PC-9 (cell line): ENCODE data around the gene THAP7. TPM values are rescaled to one million over a fixed set of nuclear protein-coding genes. Genes with fewer than 3 reads are reported as not detected.
"Not testable (repeated sequence)": the region's sequence is repeated elsewhere in the genome, so short reads cannot be mapped to it uniquely, and the experiment has no call there.

Experiments
- Bru-seq: library from RNA; stranded (reverse); fragments of 400-500 nt; gene quantifications from one replicate; lab custom pipeline; 2021; lab: Mats Ljungman, UMichigan
- BruChase-seq, 2 experiments: library from RNA; stranded (reverse); fragments of 400-500 nt; gene quantifications; one replicate each; lab custom pipeline; 2021; lab: Mats Ljungman, UMichigan
- BruUV-seq: library from RNA; stranded (reverse); fragments of 400-500 nt; replicated peaks from 2 replicates; lab custom pipeline; 2021; lab: Mats Ljungman, UMichigan
- CTCF ChIA-PET: fragments of 300-600 bp; sonication (Branson Sonifier 250); formaldehyde crosslinking; loops from one replicate; lab custom pipeline; 2022; ENCODE audit warnings: antibody characterized with exemption; lab: Charles Lee
- POLR2A ChIA-PET: fragments of 300-600 bp; sonication (Branson Sonifier 250); formaldehyde crosslinking; loops from one replicate; lab custom pipeline; 2022; ENCODE audit warnings: antibody characterized with exemption; ENCODE audit not compliant: unreplicated experiment; lab: Charles Lee
- DNase-seq, 2 experiments: peaks; one replicate each; pipeline versions ENCODE4 v3.0.0 to v3.0.0-alpha.2; 2015 to 2022; ENCODE audit warnings: mixed read lengths in 1 of 2
- H2AFZ ChIP-seq: fragments of 200-600 bp; sonication (generic); 2 replicates; pipeline ENCODE4 v1.8.1; 2017; ENCODE audit warnings: antibody characterized with exemption
- H3F3A ChIP-seq: fragments of 200-600 bp; sonication (generic); 2 replicates; pipeline ENCODE4 v1.8.1; 2017; ENCODE audit warnings: antibody characterized with exemption, mild to moderate bottlenecking, low read depth; ENCODE audit not compliant: insufficient read depth
- H3K27ac ChIP-seq: fragments of 200-600 bp; sonication (generic); 2 replicates; pipeline ENCODE4 v1.6.1; 2016; ENCODE audit warnings: mixed run types
- H3K27me3 ChIP-seq: fragments of 200-600 bp; sonication (generic); 2 replicates; pipeline ENCODE4 v1.6.1; 2016; ENCODE audit warnings: low read depth, mixed run types; ENCODE audit not compliant: insufficient read depth
- H3K36me3 ChIP-seq: fragments of 200-600 bp; sonication (generic); 2 replicates; pipeline ENCODE4 v1.6.1; 2016; ENCODE audit warnings: low read depth, mixed run types
- H3K4me1 ChIP-seq: fragments of 200-600 bp; sonication (generic); replicated peaks from 2 replicates; pipeline ENCODE4 v1.6.1; 2016; ENCODE audit warnings: mixed run types; ENCODE audit not compliant: insufficient read depth
- H3K4me2 ChIP-seq: fragments of 200-600 bp; sonication (generic); 2 replicates; pipeline ENCODE4 v1.6.1; 2017; ENCODE audit warnings: mixed run types
- H3K4me3 ChIP-seq: fragments of 200-600 bp; sonication (generic); 2 replicates; pipeline ENCODE4 v1.6.1; 2016; ENCODE audit warnings: mixed run types
- H3K79me2 ChIP-seq: fragments of 200-600 bp; sonication (generic); 2 replicates; pipeline ENCODE4 v1.6.1; 2017; ENCODE audit warnings: low read depth, mixed run types
- H3K9me2 ChIP-seq: fragments of 200-600 bp; sonication (generic); 2 replicates; pipeline ENCODE4 v1.8.1; 2017; ENCODE audit warnings: mild to moderate bottlenecking; ENCODE audit not compliant: insufficient read depth
- H3K9me3 ChIP-seq: fragments of 200-600 bp; sonication (generic); 2 replicates; pipeline ENCODE4 v1.8.1; 2016; ENCODE audit warnings: low read depth; ENCODE audit not compliant: insufficient read depth
- H4K20me1 ChIP-seq: fragments of 200-600 bp; sonication (generic); 2 replicates; pipeline ENCODE4 v1.8.1; 2017; ENCODE audit not compliant: insufficient read depth
- CTCF ChIP-seq: fragments of 200-600 bp; sonication (generic); conservative IDR thresholded peaks from 2 replicates; pipeline ENCODE4 v1.6.1; 2017; ENCODE audit warnings: mixed run types, antibody characterized with exemption, mild to moderate bottlenecking, moderate library complexity
- EZH2 ChIP-seq: fragments of 200-600 bp; sonication (generic); IDR thresholded peaks from 2 replicates; pipeline ENCODE4 v1.8.0; 2017; ENCODE audit warnings: antibody characterized with exemption, low read depth
- intact Hi-C: fragments of 100-400 bp; cut with micrococcal nuclease; formaldehyde crosslinking; loops from one replicate; pipeline ENCODE4 v1.10.0; 2022; ENCODE audit not compliant: unreplicated experiment
- long read RNA-seq: library from polyadenylated mRNA; stranded (forward); transcript quantifications from one replicate; pipeline ENCODE4 v2.0.0, GENCODE V29; 2022
- total RNA-seq: library from RNA; stranded (reverse); gene quantifications from 2 replicates; pipeline ENCODE4 v1.2.3, GENCODE V29; 2021

Gene THAP7
- total RNA-seq (16.4 and 17.0 TPM in 2 replicates), Bru-seq, nascent RNA (percentile 56 among the genes with signal in this experiment), BruChase-seq, experiment 1, labeled RNA remaining after a 2-hour chase (percentile 60 among the genes with signal in this experiment), BruChase-seq, experiment 2, labeled RNA remaining after a 6-hour chase (percentile 69 among the genes with signal in this experiment)
- long read RNA-seq, transcript THAP7-208 (3 exons, 1,957 nt), result major isoform, 12 of 35 reads
- long read RNA-seq, transcript THAP7-204 (2 exons, 1,809 nt), result minor isoform, 5 of 35 reads
- long read RNA-seq, transcript THAP7-202 (5 exons, 1,144 nt), result minor isoform, 11 of 35 reads
- long read RNA-seq, partial matches to known transcripts, result 0 of 35 reads
- long read RNA-seq, other reads (novel, unspliced or antisense), result 3 of 35 reads

GRCh38 chr22:21001601-21002325 lies at the start of gene THAP7:
TSS of gene THAP7 (minus strand) at chr22:21002118. CDS start at chr22:21001911, 207 bp downstream.
- TSS peak; percentile 68 for BruUV-seq
- no peak for TF ChIP-seq EZH2
- TF ChIP-seq CTCF, result no peak

GRCh38 chr22:21051145-21051830 lies 49.4 kb upstream of the THAP7 start:
- intact Hi-C loops, result no loop called here
- ChIA-PET POLR2A (interaction anchor here (0.7 kb wide), 1 partner anchor 1539 kb away, joined by 3 read pairs; no protein-coding TSS in a partner anchor), CTCF (no interaction called here)
- no TSS peak for BruUV-seq
- no peak overlapping the region for H3K27ac ChIP-seq
- H3K79me2 ChIP-seq, result no peaks in the 10 kb centered on the region
- no peaks in the 10 kb centered on the region for H3K9me2 ChIP-seq
- H3K9me3 ChIP-seq, result no peaks in the 10 kb centered on the region
- H3K4me2 ChIP-seq, result no peak overlapping the region
- no peaks in the 10 kb centered on the region for H4K20me1 ChIP-seq
- DNase-seq, result no peak
- H3K4me3 ChIP-seq, result no peak overlapping the region
- H3K4me1 ChIP-seq, result no peaks in the 10 kb centered on the region
- H2AFZ ChIP-seq, result no peak overlapping the region
- no peaks in the 10 kb centered on the region for H3K27me3 ChIP-seq
- H3F3A ChIP-seq, result no peaks in the 10 kb centered on the region
- TF ChIP-seq CTCF (no peak), EZH2 (no peak)
- no peaks in the 10 kb centered on the region for H3K36me3 ChIP-seq

More at GRCh38 chr22:21001601-21002325, at the start of gene THAP7:
- DNase-seq, result peak; percentile 79 to 87
- H3K9me3 ChIP-seq, result no peaks in the 10 kb centered on the region
- ChIA-PET POLR2A (interaction anchor here (0.6 kb wide), 2 partner anchors 14 to 63 kb away, joined by 3 to 8 read pairs; no protein-coding TSS in a partner anchor), CTCF (no interaction called here)
- no peaks in the 10 kb centered on the region for H3K36me3 ChIP-seq
- peak within 1 kb of the TSS; percentile 89 for H3K4me3 ChIP-seq
- peak within 1 kb of the TSS; percentile 85 for H2AFZ ChIP-seq
- H3K4me1 ChIP-seq, result peaks cover 8% of the 10 kb centered on the region
- H3K27me3 ChIP-seq, result no peaks in the 10 kb centered on the region
- H3K27ac ChIP-seq, result peak within 1 kb of the TSS; percentile 89
- peaks cover 8% of the 10 kb centered on the region; the same call in 1 of the 2 replicates for H3F3A ChIP-seq
- H3K9me2 ChIP-seq, result no peaks in the 10 kb centered on the region
- H3K4me2 ChIP-seq, result peak within 1 kb of the TSS; percentile 99
- intact Hi-C loops, result loop anchor here (1.0 to 10.0 kb wide), 3 partner anchors 19 to 116 kb away; partner anchors contain the start of gene LZTR1
- peaks cover 27% of the 10 kb centered on the region for H3K79me2 ChIP-seq
- no peaks in the 10 kb centered on the region for H4K20me1 ChIP-seq

- H3K36me3 ChIP-seq, H3K79me2 ChIP-seq, H3K4me2 ChIP-seq, POLR2A ChIA-PET, H3K27me3 ChIP-seq, H3K9me2 ChIP-seq, H3K4me3 ChIP-seq, H3K27ac ChIP-seq, H3K9me3 ChIP-seq, H3F3A ChIP-seq, H2AFZ ChIP-seq, DNase-seq, H4K20me1 ChIP-seq, BruUV-seq, CTCF ChIA-PET, intact Hi-C loops: not testable (repeated sequence)
- peaks cover 16% of the 10 kb centered on the region for H3K4me1 ChIP-seq
Measured at GRCh38 chr22:21048965-21049364, 47.0 kb upstream of the THAP7 start.

GRCh38 chr22:21048448-21048847 lies 46.5 kb upstream of the THAP7 start:
- H3K27ac ChIP-seq, H3F3A ChIP-seq, POLR2A ChIA-PET, H4K20me1 ChIP-seq, H3K79me2 ChIP-seq, H3K9me2 ChIP-seq, H3K9me3 ChIP-seq, DNase-seq, intact Hi-C loops, H3K4me2 ChIP-seq, H3K4me3 ChIP-seq, H2AFZ ChIP-seq, H3K36me3 ChIP-seq, BruUV-seq, CTCF ChIA-PET, H3K27me3 ChIP-seq: not testable (repeated sequence)
- peaks cover 21% of the 10 kb centered on the region for H3K4me1 ChIP-seq
